Cardiac muscle cell (in vitro differentiated cells and primary cell): ENCODE measurements around the gene CD53. TPM values are rescaled to one million over a fixed set of nuclear protein-coding genes. Genes with fewer than 3 reads are reported as not detected.

Experiments
- DNase-seq, 2 donors: peaks; one replicate each; pipeline versions ENCODE4 v3.0.0 to v3.0.0-alpha.2; 2010 to 2017; ENCODE audit warnings: low read depth in 1 of 2, low spot score in 1 of 2
- H3K27ac ChIP-seq: fragments of 200-600 bp; sonication (generic); 2 replicates; pipeline ENCODE4 v1.5.1; 2016
- H3K27me3 ChIP-seq: fragments of 200-600 bp; sonication (generic); 2 replicates; pipeline ENCODE4 v1.6.0; 2016; ENCODE audit warnings: control low read depth
- H3K36me3 ChIP-seq: fragments of 200-600 bp; sonication (generic); 2 replicates; pipeline ENCODE4 v1.5.1; 2016; ENCODE audit warnings: control low read depth
- H3K4me1 ChIP-seq: fragments of 200-600 bp; sonication (generic); 2 replicates; pipeline ENCODE4 v1.8.1; 2017; ENCODE audit warnings: low read depth, mild to moderate bottlenecking, mixed run types
- H3K4me3 ChIP-seq: fragments of 200-600 bp; sonication (generic); 2 replicates; pipeline ENCODE4 v1.5.1; 2016; ENCODE audit warnings: mild to moderate bottlenecking
- H3K9me3 ChIP-seq: fragments of 200-600 bp; sonication (generic); 2 replicates; pipeline ENCODE4 v1.5.1; 2017; ENCODE audit warnings: low read depth, mild to moderate bottlenecking, control low read depth
- polyA plus RNA-seq: library from polyadenylated mRNA; unstranded; fragments of >200 nt; fragmentation: Nextera tagmentation; extraction: Ambion mirVana; gene quantifications from 2 replicates; pipeline ENCODE4 v1.2.1, GENCODE V29; 2016
- total RNA-seq: library from RNA; depleted of rRNA; stranded (reverse); fragments of >200 nt; gene quantifications from 2 replicates; pipeline ENCODE4 v1.2.3, GENCODE V29; 2016
- TF ChIP-seq, protein P1 (sequence below): IDR thresholded peaks from 2 replicates; pipeline ENCODE4 v1.5.1; 2012; ENCODE audit warnings: low read depth, mild to moderate bottlenecking, low read length

The CD53 gene
- total and polyA plus RNA-seq, 2 experiments from 2014 or later: not detected

DNA sequence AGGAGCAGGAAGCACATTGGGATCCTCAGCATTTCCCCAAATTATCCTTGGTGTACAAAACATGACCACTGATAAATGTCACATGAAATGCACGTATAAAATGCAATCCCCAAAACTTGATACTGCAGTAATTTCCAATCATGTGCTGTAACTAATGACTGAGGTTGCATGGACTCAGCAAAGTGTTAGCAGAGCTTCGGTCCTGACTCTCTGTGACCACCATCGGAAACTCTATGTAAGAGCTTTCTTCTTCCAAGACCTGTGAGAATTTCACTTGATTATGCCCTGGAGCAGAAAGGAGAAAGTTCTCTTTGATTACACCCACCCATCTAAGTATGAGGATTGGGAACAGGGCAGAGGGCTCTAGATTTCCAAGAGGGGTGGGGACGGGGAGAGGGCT lies 908 bp downstream of the CD53 start:
- no peaks in the 10 kb centered on the region for H3K36me3 ChIP-seq
- H3K4me1 ChIP-seq: no peaks in the 10 kb centered on the region
- TF ChIP-seq, protein P1, sequence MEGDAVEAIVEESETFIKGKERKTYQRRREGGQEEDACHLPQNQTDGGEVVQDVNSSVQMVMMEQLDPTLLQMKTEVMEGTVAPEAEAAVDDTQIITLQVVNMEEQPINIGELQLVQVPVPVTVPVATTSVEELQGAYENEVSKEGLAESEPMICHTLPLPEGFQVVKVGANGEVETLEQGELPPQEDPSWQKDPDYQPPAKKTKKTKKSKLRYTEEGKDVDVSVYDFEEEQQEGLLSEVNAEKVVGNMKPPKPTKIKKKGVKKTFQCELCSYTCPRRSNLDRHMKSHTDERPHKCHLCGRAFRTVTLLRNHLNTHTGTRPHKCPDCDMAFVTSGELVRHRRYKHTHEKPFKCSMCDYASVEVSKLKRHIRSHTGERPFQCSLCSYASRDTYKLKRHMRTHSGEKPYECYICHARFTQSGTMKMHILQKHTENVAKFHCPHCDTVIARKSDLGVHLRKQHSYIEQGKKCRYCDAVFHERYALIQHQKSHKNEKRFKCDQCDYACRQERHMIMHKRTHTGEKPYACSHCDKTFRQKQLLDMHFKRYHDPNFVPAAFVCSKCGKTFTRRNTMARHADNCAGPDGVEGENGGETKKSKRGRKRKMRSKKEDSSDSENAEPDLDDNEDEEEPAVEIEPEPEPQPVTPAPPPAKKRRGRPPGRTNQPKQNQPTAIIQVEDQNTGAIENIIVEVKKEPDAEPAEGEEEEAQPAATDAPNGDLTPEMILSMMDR: no peak
- H3K9me3 ChIP-seq: no peaks in the 10 kb centered on the region
- no peak overlapping the region for H3K4me3 ChIP-seq
- no peaks in the 10 kb centered on the region for H3K27me3 ChIP-seq
- no peak for DNase-seq
- no peak overlapping the region for H3K27ac ChIP-seq

DNA sequence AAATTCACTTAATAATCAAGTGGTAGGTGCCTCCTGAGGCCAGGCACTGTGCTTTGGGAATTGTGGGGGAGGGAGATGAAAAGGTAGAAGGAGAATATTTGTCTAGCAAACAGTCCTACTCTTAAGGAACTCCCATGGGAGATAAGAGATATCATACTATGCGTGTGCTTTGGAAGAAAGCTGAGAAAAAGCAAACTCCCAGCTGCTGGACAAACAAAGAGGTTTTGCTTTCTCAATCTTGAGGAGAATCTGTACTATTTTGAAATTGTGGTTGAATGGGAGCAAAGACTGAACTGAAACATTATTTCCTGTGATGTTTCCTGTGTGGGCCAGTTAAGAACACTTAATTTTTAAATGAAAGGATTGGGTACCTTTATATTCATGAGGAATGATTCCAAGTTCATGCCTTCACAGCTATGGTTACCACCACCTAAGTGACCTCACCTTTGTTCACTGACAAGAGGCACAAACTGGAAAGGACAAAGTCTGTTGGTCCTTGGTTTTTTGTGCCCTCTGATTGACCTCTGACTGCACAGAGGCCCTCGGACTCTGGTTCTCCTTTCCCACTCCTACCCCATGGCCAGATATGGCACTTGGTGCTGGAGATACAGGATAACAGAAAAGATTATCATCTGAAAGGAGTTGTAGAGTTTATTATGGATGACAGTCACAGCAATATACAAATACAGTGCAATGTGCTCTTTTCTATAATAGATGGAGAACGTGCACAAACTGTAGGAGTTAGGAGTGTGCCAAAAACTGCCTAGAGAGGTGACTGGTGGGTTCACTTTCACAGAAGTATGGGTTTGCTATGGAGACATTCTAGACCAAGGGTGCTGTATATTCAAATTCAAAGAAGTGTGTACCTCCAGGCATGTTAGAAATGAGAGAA lies 1.6 kb downstream of the CD53 start:
- no peaks in the 10 kb centered on the region for H3K27me3 ChIP-seq
- peak in 1 of 2 donors; percentile 61 for DNase-seq
- no peaks in the 10 kb centered on the region for H3K9me3 ChIP-seq
- H3K4me1 ChIP-seq: no peaks in the 10 kb centered on the region
- H3K36me3 ChIP-seq: no peaks in the 10 kb centered on the region
- no peak overlapping the region for H3K27ac ChIP-seq
- TF ChIP-seq, protein P1: no peak
- H3K4me3 ChIP-seq: no peak overlapping the region

DNA sequence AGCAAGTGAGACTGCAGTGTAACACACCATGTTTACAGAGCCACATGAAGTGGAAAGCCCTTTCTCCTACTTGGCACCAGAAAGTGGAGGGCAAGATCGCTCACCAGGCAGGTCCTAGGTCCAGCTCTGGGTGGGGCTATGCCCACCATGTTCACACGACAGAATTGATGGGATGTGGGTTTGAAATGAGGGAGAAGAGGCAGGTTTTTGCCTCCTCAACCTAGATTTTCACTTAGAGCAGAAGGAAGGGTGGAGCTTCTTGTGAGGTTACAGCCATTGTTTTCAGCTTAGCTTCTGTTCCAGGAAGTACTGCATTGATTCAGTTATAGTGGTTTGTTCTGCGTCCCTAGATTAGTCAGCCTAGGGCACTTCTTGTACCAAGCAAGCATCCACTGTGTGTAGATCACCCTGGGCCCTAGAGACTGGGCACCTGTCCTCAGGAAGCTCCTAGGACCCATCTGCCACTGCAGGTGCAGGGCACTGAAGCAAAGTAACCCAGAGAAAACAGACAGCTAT lies 2.3 kb downstream of the CD53 start:
- Histone ChIP-seq H3K27me3 (no peaks in the 10 kb centered on the region), H3K9me3 (no peaks in the 10 kb centered on the region), H3K4me1 (no peaks in the 10 kb centered on the region), H3K27ac (no peak overlapping the region), H3K4me3 (no peak overlapping the region), H3K36me3 (no peaks in the 10 kb centered on the region)
- DNase-seq: no peak
- TF ChIP-seq, protein P1: no peak

DNA sequence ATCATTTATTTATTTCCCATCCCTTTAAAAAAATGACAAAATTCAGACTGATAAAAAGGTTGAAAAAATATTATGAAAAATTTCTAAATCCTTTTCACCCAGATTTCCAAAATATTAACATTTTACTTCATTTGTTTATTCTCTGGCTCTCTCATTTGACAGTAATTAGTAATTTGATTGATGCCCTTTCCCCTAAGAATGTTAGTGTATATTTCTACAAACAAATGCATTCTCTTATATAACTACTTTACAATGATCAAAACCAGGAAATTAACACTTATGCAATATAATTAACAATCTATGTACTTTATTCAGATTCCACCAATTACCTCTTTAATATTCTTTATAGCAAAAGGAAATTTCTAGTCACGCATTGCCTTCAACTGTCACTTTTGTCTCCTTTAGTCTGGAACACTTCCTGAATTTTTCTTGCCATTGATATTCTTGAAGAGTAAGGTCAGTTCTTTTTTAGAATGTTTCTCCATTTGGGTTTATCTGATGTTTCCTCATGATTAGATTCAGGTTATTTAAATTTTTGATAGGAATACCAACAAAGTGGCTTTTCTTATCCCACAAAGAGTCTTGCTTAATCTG lies 3.9 kb downstream of the CD53 start:
- Histone ChIP-seq H3K36me3 (no peaks in the 10 kb centered on the region), H3K27me3 (no peaks in the 10 kb centered on the region), H3K27ac (no peak overlapping the region), H3K9me3 (no peaks in the 10 kb centered on the region), H3K4me1 (no peaks in the 10 kb centered on the region), H3K4me3 (no peak overlapping the region)
- TF ChIP-seq, protein P1: no peak
- no peak for DNase-seq

DNA sequence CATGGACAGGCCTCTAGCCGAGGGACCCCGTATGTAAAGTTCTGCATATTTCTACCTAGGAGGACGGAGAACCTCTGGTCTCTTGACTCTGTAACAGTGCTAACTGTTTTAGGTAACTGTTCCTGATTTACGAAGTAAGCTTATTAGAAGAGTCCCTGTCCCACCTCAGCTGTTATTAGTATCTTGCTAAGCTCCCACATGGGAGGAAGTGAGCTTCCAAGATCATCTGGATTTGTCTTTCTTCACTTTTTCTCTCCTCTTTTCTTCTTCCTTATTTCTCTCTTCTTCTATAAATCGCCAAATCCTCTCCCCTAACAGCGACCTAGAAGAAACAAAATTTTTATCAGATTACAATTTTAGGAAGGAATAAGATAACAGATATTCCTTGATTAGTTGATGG lies 4.4 kb downstream of the CD53 start:
- Histone ChIP-seq H3K9me3 (no peaks in the 10 kb centered on the region), H3K27ac (no peak overlapping the region), H3K27me3 (no peaks in the 10 kb centered on the region), H3K36me3 (no peaks in the 10 kb centered on the region), H3K4me3 (no peak overlapping the region), H3K4me1 (no peaks in the 10 kb centered on the region)
- no peak for DNase-seq
- TF ChIP-seq, protein P1: no peak
